Measurements from ENCODE around the gene MYL3.

GRCh38 chr3:46883830-46884185 lies 20.6 kb upstream of the MYL3 start:
- TF ChIP-seq CTCF (IDR thresholded peaks at IDR 0.05) (no peak), POLR2A (IDR thresholded peaks at IDR 0.05) (no peak)
